Measurements from ENCODE around the gene ZNF527. TPM values are rescaled to one million over a fixed set of nuclear protein-coding genes. Genes with fewer than 3 reads are reported as not detected.
"Not testable (repeated sequence)": the region's sequence is repeated elsewhere in the genome, so short reads cannot be mapped to it uniquely, and the experiment has no call there.

ZNF527 gene
- polyA plus RNA-seq, 1 donor (not counting 4 experiments of a cell fraction or from before 2014, with no cell fraction given), result 2.9 TPM

- TF ChIP-seq CTCF (optimal IDR thresholded peaks at IDR 0.05 in 1 of 3, IDR thresholded peaks at IDR 0.05 in 1 of 3, conservative IDR thresholded peaks at IDR 0.05 in 1 of 3; ENCODE audit: extremely low read depth in 1 of 3, insufficient read depth in 2 of 3, low read length in 3 of 3) (no peak), EZH2 (IDR thresholded peaks at IDR 0.05; ENCODE audit: low read length) (no peak)
- peaks cover 11% of the 10 kb centered on the region for H3K9me3 ChIP-seq (ENCODE audit: control insufficient read depth, low read depth, low read length)
- no peaks in the 10 kb centered on the region for H3K79me2 ChIP-seq (ENCODE audit: control insufficient read depth, insufficient read depth, low read length)
- no peak overlapping the region for H3K4me2 ChIP-seq (ENCODE audit: control insufficient read depth, extremely low read depth, insufficient read depth, low read depth, low read length)
- no peak overlapping the region for H3K9ac ChIP-seq (ENCODE audit: control insufficient read depth, extremely low read depth, insufficient read depth, low read length)
- H3K4me1 ChIP-seq (ENCODE audit: control insufficient read depth, extremely low read depth, insufficient read depth, low read length), result no peaks in the 10 kb centered on the region
- FAIRE-seq (no peak), DNase-seq (ENCODE audit: low read depth, low spot score) (no peak)
- no peaks in the 10 kb centered on the region for H4K20me1 ChIP-seq (ENCODE audit: control insufficient read depth, extremely low read depth, insufficient read depth, low read length)
- H3K9me1 ChIP-seq (ENCODE audit: control insufficient read depth, extremely low read depth, insufficient read depth, low read length), result no peaks in the 10 kb centered on the region
- peaks cover 19 to 28% of the 10 kb centered on the region in 2 experiments for H3K36me3 ChIP-seq (ENCODE audit: control insufficient read depth in 2 of 2, extremely low read depth in 1 of 2, insufficient read depth in 2 of 2, low read length in 2 of 2)
- H2AFZ ChIP-seq (ENCODE audit: control insufficient read depth, low read length), result no peak overlapping the region
- no peak overlapping the region for H3K4me3 ChIP-seq (ENCODE audit: control insufficient read depth in 2 of 3, extremely low read depth in 1 of 3, insufficient read depth in 2 of 3, low read depth in 1 of 3, low read length in 3 of 3)
- H3K27ac ChIP-seq (ENCODE audit: control insufficient read depth, insufficient read depth, low read length), result no peak overlapping the region
- H3K27me3 ChIP-seq (ENCODE audit: control insufficient read depth, extremely low read depth, insufficient read depth, low read length), result no peaks in the 10 kb centered on the region
- dilution Hi-C loops (cut with MboI; ENCODE audit: extremely low pct_ligation_motif_present, low sequenced_read_pairs), result no loop called here
These were observed 8.9 kb upstream of the ZNF527 start for GRCh38 chr19:37361994-37362393.

- DNase-seq (ENCODE audit: low read depth, low spot score), result no peak
- dilution Hi-C loops (cut with MboI; ENCODE audit: extremely low pct_ligation_motif_present, low sequenced_read_pairs), result no loop called here
- Histone ChIP-seq H3K9me1 (ENCODE audit: control insufficient read depth, extremely low read depth, insufficient read depth, low read length) (no peaks in the 10 kb centered on the region), H3K4me3 (ENCODE audit: control insufficient read depth in 2 of 3, extremely low read depth in 1 of 3, insufficient read depth in 2 of 3, low read depth in 1 of 3, low read length in 3 of 3) (no peak overlapping the region), H3K4me2 (ENCODE audit: control insufficient read depth, extremely low read depth, insufficient read depth, low read depth, low read length) (no peak overlapping the region), H3K36me3 (ENCODE audit: control insufficient read depth in 2 of 2, extremely low read depth in 1 of 2, insufficient read depth in 2 of 2, low read length in 2 of 2) (peaks cover 19 to 28% of the 10 kb centered on the region in 2 experiments), H3K27ac (ENCODE audit: control insufficient read depth, insufficient read depth, low read length) (no peak overlapping the region), H4K20me1 (ENCODE audit: control insufficient read depth, extremely low read depth, insufficient read depth, low read length) (no peaks in the 10 kb centered on the region), H3K27me3 (ENCODE audit: control insufficient read depth, extremely low read depth, insufficient read depth, low read length) (no peaks in the 10 kb centered on the region), H3K9ac (ENCODE audit: control insufficient read depth, extremely low read depth, insufficient read depth, low read length) (no peak overlapping the region), H3K79me2 (ENCODE audit: control insufficient read depth, insufficient read depth, low read length) (no peaks in the 10 kb centered on the region), H2AFZ (ENCODE audit: control insufficient read depth, low read length) (no peak overlapping the region), H3K4me1 (ENCODE audit: control insufficient read depth, extremely low read depth, insufficient read depth, low read length) (no peaks in the 10 kb centered on the region), H3K9me3 (ENCODE audit: control insufficient read depth, low read depth, low read length) (peaks cover 11% of the 10 kb centered on the region)
- no peak for TF ChIP-seq EZH2 (IDR thresholded peaks at IDR 0.05; ENCODE audit: low read length)
- TF ChIP-seq CTCF (optimal IDR thresholded peaks at IDR 0.05 in 1 of 3, IDR thresholded peaks at IDR 0.05 in 1 of 3, conservative IDR thresholded peaks at IDR 0.05 in 1 of 3; ENCODE audit: extremely low read depth in 1 of 3, insufficient read depth in 2 of 3, low read length in 3 of 3), result peak; percentile 9 to 43 (median 34)
- FAIRE-seq, result no peak
These were observed 8.2 kb upstream of the ZNF527 start for GRCh38 chr19:37362733-37363132.

- peak overlapping the region; percentile 68 for H3K4me2 ChIP-seq (ENCODE audit: control insufficient read depth, extremely low read depth, insufficient read depth, low read depth, low read length)
- H3K4me1 ChIP-seq (ENCODE audit: control insufficient read depth, extremely low read depth, insufficient read depth, low read length); dilution Hi-C loops (cut with MboI; ENCODE audit: extremely low pct_ligation_motif_present, low sequenced_read_pairs); H3K79me2 ChIP-seq (ENCODE audit: control insufficient read depth, insufficient read depth, low read length); H3K9me3 ChIP-seq (ENCODE audit: control insufficient read depth, low read depth, low read length); H3K36me3 ChIP-seq (ENCODE audit: control insufficient read depth in 2 of 2, extremely low read depth in 1 of 2, insufficient read depth in 2 of 2, low read length in 2 of 2); DNase-seq (ENCODE audit: low read depth, low spot score); H3K9me1 ChIP-seq (ENCODE audit: control insufficient read depth, extremely low read depth, insufficient read depth, low read length); H4K20me1 ChIP-seq (ENCODE audit: control insufficient read depth, extremely low read depth, insufficient read depth, low read length); FAIRE-seq; H3K27me3 ChIP-seq (ENCODE audit: control insufficient read depth, extremely low read depth, insufficient read depth, low read length): not testable (repeated sequence)
- H3K4me3 ChIP-seq (ENCODE audit: control insufficient read depth in 2 of 3, extremely low read depth in 1 of 3, insufficient read depth in 2 of 3, low read depth in 1 of 3, low read length in 3 of 3), result peak overlapping the region; percentile 48 to 75 (median 62)
- peak overlapping the region; percentile 15 for H3K27ac ChIP-seq (ENCODE audit: control insufficient read depth, insufficient read depth, low read length)
- H3K9ac ChIP-seq (ENCODE audit: control insufficient read depth, extremely low read depth, insufficient read depth, low read length), result peak overlapping the region; percentile 39
- peak overlapping the region; percentile 99 for H2AFZ ChIP-seq (ENCODE audit: control insufficient read depth, low read length)
These were observed 466 bp upstream of the ZNF527 start for GRCh38 chr19:37370386-37370879.

All from keratinocyte (primary cell).